GM19397 (cell line): ENCODE measurements around the gene PRDM7.
"Not testable (repeated sequence)": the region's sequence is repeated elsewhere in the genome, so short reads cannot be mapped to it uniquely, and the experiment has no call there.

ENCODE experiments used
- ATAC-seq: cut with Tn5 transposase; IDR thresholded peaks from one replicate; pipeline ENCODE4 v1.9.1; 2021; ENCODE audit warnings: mild to moderate bottlenecking, moderate library complexity; ENCODE audit not compliant: unreplicated experiment

Gene PRDM7

DNA sequence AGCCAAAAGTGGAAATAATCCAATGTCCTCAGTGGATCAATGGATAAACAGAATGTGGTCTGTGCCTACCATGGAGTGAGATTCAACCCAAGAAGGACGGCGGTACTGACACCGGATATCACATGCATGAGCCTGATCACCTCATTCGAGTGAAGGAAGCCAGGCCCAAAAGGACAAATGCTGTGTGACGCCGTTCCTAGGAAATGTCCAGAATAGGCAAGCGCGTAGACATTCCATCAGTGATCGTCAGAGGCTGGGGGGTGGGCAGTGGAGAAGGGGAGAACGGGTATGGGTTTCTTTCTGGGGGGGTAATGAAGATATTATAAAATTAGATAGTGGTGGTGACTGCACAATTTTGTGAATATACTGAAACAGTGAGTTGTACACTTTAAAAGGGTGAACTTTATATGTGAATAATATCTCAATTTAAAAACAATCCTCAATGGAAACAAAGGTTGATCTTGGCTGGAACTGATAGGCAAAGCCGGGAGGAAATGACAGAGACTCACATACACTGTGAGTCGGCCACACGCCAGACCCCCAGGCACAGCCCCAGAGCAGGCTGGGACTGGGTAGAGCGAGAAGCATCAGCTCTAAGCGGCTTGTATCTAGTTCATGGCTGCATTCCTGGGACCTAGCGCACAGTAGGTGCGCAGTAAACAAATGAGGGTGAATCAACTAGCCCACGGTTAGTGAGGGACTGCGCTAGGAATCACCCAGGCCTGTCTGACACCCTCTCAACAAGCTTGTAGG lies 61.4 kb downstream of the PRDM7 start:
- ATAC-seq = no peak

DNA sequence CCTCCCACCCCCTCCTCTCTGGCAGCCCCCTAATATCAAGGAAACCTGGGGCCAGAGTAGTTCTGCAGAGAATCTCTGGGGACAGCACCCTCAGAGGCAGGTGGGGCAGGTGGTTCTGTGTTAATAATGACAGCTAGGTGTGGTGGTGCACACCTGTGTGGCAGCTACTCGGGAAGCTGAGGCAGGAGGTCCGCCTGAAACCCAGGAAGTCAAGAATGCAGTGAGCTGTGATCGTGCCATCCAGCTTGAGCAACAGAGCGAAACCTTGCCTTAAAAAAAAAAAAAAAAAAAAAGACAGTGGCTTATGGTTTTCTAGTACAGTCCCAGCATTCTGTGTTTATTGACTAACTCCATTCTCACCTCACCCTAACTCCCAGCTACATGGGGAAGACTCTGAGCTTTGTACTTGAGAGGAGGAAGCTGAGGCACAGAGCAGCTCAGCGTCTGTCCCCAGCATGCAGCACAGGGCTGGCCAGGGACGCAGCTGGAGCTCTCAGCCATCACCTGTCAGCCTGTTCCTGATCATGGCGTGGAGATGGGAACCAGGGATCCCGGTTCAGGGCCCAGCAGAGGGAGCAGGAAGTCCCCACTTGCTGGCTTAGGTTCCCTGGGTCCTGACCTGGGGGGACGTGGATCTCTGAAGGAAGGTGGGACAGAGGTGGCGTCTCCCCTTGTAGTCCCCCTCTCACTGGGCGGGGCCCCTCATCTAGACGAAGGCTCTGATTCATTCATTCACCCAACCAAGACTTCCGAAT lies 64.0 kb downstream of the PRDM7 start:
- no peak for ATAC-seq

DNA sequence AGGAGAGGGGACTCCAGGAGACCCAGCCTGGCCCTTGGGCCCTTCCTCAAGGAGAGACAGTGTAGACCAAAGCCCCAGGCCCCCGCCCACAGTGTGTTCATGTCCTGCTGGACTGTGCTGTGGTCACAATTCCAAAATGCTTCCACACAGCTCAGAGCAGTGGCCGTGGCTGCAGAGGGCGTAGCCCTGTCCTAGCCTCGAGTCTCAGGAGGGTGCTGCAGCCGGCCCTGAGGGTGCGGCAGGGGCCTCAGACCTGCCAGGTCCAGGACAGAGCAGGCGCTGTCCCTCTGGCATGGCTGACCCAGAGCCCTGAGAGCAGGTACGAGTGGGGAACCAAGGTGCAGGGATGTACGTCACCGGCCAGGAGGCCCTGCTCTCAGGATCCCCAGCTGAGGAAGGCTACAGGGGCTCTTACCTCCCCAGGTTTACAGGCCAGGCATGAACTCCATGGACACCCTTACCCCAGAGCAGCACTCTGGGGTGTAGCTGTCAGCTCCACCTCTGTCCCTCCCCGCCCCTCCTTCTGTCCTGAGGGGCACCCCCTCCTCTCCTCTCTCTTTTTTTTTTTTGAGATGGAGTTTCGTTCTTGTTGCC lies 65.1 kb downstream of the PRDM7 start:
- no peak for ATAC-seq

GRCh38 chr16:90011508-90011819 lies 65.7 kb downstream of the PRDM7 start:
- no peak for ATAC-seq

DNA sequence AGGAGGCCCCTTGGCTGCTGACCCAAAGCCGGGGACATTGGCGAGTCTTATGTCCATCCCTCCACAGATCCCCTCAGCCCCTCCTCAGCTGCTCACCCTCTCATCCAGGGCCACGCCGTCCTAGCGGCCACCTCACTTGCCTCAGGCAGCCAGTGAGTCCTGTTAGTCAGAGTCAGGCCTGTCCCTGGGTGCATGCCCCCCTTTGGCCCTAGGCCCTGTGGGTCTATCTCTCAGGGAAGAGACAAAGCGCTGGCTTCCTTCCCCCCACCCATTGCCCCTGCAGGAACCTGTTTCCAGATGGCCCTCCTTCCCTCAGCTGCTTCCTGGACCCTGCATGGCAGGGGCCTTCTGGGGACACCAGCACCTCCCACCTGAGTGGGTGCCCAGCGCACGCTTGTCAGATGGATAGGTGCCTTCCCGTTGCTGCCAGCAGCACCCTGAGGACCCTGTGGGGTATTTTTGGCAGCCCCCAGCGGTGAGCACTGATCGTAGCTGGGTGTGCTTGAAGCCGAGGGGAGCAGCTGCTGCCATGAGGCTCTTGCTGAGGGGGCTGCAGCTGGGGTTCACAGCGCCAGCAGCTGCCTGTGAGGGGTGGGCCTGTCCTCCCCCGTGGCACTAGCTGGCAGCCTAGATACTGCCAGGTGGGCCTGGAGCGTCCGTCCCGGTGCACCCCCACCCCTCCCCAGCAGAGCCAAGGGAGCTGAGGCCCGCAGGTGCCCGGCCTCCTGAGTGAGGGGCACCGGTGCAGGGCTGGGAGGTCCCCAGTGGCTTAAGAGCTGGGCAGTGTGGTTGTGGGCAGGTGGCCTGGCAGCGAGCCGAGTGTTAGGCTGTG lies 66.2 kb downstream of the PRDM7 start:
- ATAC-seq = no peak

GRCh38 chr16:90009172-90009899 lies 67.8 kb downstream of the PRDM7 start:
- no peak for ATAC-seq

DNA sequence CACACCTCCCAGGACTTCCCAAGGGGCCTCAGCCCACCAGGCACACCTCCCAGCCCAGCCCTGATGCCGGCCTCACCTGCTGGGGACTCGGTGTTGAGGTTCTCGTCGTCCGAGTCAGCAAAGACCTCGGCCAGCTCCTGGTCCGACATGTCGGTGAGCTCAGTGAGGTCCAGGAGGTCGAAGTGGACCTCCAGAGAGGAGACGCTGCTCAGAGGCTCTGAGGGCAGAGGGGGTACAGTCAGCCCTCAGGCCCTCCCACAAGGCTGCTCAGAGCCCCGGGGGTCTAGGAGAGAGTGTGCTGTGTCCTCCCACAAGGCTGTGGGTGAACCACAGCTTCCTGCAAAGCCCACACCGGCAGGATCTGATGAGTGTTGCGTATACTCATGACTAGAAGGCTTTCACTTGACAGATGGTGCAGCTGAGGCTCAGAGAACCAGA lies 68.4 kb downstream of the PRDM7 start:
- ATAC-seq = no peak

DNA sequence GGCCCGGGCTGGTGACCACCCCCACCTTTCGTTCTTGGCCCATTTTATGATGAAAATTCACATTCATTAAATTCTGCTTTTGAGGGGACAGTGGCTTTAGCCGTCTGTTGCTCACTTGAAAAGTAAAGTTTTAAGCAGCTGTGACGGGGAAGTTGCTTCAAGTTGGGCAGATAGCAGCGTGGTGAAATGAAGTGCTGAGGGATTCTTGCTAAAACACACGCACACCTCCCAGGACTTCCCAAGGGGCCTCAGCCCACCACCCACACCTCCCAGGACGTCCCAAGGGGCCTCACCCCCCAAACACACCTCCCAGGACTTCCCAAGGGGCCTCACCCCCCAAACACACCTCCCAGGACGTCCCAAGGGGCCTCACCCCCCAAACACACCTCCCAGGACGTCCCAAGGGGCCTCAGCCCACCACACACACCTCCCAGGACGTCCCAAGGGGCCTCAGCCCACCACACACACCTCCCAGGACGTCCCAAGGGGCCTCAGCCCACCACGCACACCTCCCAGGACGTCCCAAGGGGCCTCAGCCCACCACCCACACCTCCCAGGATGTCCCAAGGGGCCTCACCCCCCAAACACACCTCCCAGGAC lies 69.4 kb downstream of the PRDM7 start:
- ATAC-seq = not testable (repeated sequence)

DNA sequence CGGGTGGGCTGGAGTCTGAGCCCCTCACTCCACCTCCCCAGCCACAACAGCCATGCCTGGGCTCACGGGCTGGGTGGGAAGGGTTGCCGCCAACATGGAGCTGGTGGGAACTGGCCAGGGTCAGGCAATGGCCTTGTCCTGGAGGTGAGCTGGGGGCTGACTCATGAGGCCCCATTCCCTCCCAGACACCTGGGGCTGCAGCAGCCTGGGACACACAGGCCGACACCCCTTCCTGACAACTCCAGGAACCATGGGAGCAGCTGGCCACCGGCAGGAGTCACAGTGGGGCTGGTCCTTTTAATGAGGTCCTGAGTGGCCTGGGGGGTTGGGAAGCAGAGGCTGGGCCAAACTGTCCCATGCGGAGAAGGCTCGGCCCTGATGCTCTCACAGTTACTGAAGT lies 70.1 kb downstream of the PRDM7 start:
- no peak for ATAC-seq
